ENCODE data around the gene BCLAF1.

DNA sequence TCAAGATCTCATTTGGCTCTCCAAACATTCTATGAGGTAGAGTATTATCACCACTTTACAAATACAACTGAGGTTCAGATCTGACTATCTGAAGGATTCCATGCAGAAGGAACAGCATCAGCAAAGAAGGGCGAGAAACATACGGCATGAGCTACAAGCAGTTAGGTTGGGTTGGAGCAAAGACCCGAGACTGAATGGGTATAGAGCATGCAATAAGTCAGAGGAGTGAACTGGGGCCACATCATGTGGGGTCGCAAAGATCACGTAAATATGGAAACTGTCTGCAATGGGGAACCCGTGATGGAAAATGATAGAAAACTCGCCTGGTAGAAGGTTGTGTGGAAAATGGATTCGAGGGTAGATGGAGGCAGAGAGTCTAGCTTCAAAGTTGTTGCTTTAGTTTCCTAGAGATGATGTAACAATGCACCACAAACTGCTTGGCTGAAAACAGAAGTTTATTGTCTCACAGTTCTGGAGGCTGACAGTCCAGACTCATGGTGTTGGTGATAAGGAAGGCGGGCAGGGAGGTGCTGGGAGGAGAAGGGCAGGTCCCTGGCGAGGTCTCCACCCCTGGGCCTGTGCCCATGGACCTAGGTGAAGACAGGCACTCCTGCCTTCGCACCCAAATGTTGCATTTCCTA is 44.3 kb upstream of the BCLAF1 start:
- no peak for TF ChIP-seq POLR2A (IDR thresholded peaks at IDR 0.05)
- TF ChIP-seq, protein P1, sequence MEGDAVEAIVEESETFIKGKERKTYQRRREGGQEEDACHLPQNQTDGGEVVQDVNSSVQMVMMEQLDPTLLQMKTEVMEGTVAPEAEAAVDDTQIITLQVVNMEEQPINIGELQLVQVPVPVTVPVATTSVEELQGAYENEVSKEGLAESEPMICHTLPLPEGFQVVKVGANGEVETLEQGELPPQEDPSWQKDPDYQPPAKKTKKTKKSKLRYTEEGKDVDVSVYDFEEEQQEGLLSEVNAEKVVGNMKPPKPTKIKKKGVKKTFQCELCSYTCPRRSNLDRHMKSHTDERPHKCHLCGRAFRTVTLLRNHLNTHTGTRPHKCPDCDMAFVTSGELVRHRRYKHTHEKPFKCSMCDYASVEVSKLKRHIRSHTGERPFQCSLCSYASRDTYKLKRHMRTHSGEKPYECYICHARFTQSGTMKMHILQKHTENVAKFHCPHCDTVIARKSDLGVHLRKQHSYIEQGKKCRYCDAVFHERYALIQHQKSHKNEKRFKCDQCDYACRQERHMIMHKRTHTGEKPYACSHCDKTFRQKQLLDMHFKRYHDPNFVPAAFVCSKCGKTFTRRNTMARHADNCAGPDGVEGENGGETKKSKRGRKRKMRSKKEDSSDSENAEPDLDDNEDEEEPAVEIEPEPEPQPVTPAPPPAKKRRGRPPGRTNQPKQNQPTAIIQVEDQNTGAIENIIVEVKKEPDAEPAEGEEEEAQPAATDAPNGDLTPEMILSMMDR (IDR thresholded peaks at IDR 0.05) = no peak

Measured in ovary (tissue), 3 donors.